Measurements from ENCODE around the gene OSBPL2.

Gene OSBPL2

GRCh38 chr20:62318400-62319345, 80.4 kb downstream of the OSBPL2 start:
- Histone ChIP-seq H3K4me3 (ENCODE audit: low read depth, low read length) (no peak overlapping the region), H3K4me1 (ENCODE audit: control insufficient read depth, insufficient read depth, low read length) (no peaks in the 10 kb centered on the region), H3K9me3 (ENCODE audit: control insufficient read depth, insufficient read depth, low read length) (no peaks in the 10 kb centered on the region), H3K27me3 (ENCODE audit: control insufficient read depth, insufficient read depth, low read length) (no peaks in the 10 kb centered on the region), H3K9ac (ENCODE audit: low read depth, low read length) (no peak overlapping the region), H3K36me3 (ENCODE audit: control insufficient read depth, insufficient read depth, low read length) (peaks cover 81% of the 10 kb centered on the region)

- Histone ChIP-seq H3K36me3 (ENCODE audit: control insufficient read depth, insufficient read depth, low read length) (peaks cover 81% of the 10 kb centered on the region), H3K4me3 (ENCODE audit: low read depth, low read length) (no peak overlapping the region)
Observed at GRCh38 chr20:62319346-62319909, 81.1 kb downstream of the OSBPL2 start.

GRCh38 chr20:62320581-62321354, 82.4 kb downstream of the OSBPL2 start:
- H3K9me3 ChIP-seq (ENCODE audit: control insufficient read depth, insufficient read depth, low read length), result no peaks in the 10 kb centered on the region
- H3K9ac ChIP-seq (ENCODE audit: low read depth, low read length), result no peak overlapping the region
- H3K4me3 ChIP-seq (ENCODE audit: low read depth, low read length), result no peak overlapping the region
- H3K4me1 ChIP-seq (ENCODE audit: control insufficient read depth, insufficient read depth, low read length), result no peaks in the 10 kb centered on the region
- H3K36me3 ChIP-seq (ENCODE audit: control insufficient read depth, insufficient read depth, low read length), result peaks cover 81% of the 10 kb centered on the region
- no peaks in the 10 kb centered on the region for H3K27me3 ChIP-seq (ENCODE audit: control insufficient read depth, insufficient read depth, low read length)

More at GRCh38 chr20:62319346-62319909, 81.1 kb downstream of the OSBPL2 start:
- no peak overlapping the region for H3K9ac ChIP-seq (ENCODE audit: low read depth, low read length)
- no peaks in the 10 kb centered on the region for H3K4me1 ChIP-seq (ENCODE audit: control insufficient read depth, insufficient read depth, low read length)
- no peaks in the 10 kb centered on the region for H3K27me3 ChIP-seq (ENCODE audit: control insufficient read depth, insufficient read depth, low read length)
- H3K9me3 ChIP-seq (ENCODE audit: control insufficient read depth, insufficient read depth, low read length), result no peaks in the 10 kb centered on the region

GRCh38 chr20:62321521-62321948, 83.2 kb downstream of the OSBPL2 start:
- H3K9ac ChIP-seq (ENCODE audit: low read depth, low read length), result no peak overlapping the region
- no peaks in the 10 kb centered on the region for H3K9me3 ChIP-seq (ENCODE audit: control insufficient read depth, insufficient read depth, low read length)
- peaks cover 80% of the 10 kb centered on the region for H3K36me3 ChIP-seq (ENCODE audit: control insufficient read depth, insufficient read depth, low read length)
- H3K4me1 ChIP-seq (ENCODE audit: control insufficient read depth, insufficient read depth, low read length), result no peaks in the 10 kb centered on the region
- H3K4me3 ChIP-seq (ENCODE audit: low read depth, low read length), result no peak overlapping the region
- no peaks in the 10 kb centered on the region for H3K27me3 ChIP-seq (ENCODE audit: control insufficient read depth, insufficient read depth, low read length)

- Histone ChIP-seq H3K27me3 (ENCODE audit: control insufficient read depth, insufficient read depth, low read length) (no peaks in the 10 kb centered on the region), H3K36me3 (ENCODE audit: control insufficient read depth, insufficient read depth, low read length) (peaks cover 80% of the 10 kb centered on the region), H3K9me3 (ENCODE audit: control insufficient read depth, insufficient read depth, low read length) (no peaks in the 10 kb centered on the region), H3K4me3 (ENCODE audit: low read depth, low read length) (no peak overlapping the region), H3K4me1 (ENCODE audit: control insufficient read depth, insufficient read depth, low read length) (no peaks in the 10 kb centered on the region), H3K9ac (ENCODE audit: low read depth, low read length) (no peak overlapping the region)
Observed at GRCh38 chr20:62321975-62322374, 83.7 kb downstream of the OSBPL2 start.

- no peak overlapping the region for H3K4me3 ChIP-seq (ENCODE audit: low read depth, low read length)
- no peaks in the 10 kb centered on the region for H3K4me1 ChIP-seq (ENCODE audit: control insufficient read depth, insufficient read depth, low read length)
- H3K27me3 ChIP-seq (ENCODE audit: control insufficient read depth, insufficient read depth, low read length), result no peaks in the 10 kb centered on the region
- no peaks in the 10 kb centered on the region for H3K9me3 ChIP-seq (ENCODE audit: control insufficient read depth, insufficient read depth, low read length)
- peaks cover 80% of the 10 kb centered on the region for H3K36me3 ChIP-seq (ENCODE audit: control insufficient read depth, insufficient read depth, low read length)
- no peak overlapping the region for H3K9ac ChIP-seq (ENCODE audit: low read depth, low read length)
Observed at GRCh38 chr20:62322492-62323041, 84.2 kb downstream of the OSBPL2 start.

- H3K4me1 ChIP-seq (ENCODE audit: control insufficient read depth, insufficient read depth, low read length), result no peaks in the 10 kb centered on the region
- no peaks in the 10 kb centered on the region for H3K27me3 ChIP-seq (ENCODE audit: control insufficient read depth, insufficient read depth, low read length)
- H3K36me3 ChIP-seq (ENCODE audit: control insufficient read depth, insufficient read depth, low read length), result peaks cover 86% of the 10 kb centered on the region
- H3K4me3 ChIP-seq (ENCODE audit: low read depth, low read length), result no peak overlapping the region
- no peaks in the 10 kb centered on the region for H3K9me3 ChIP-seq (ENCODE audit: control insufficient read depth, insufficient read depth, low read length)
- H3K9ac ChIP-seq (ENCODE audit: low read depth, low read length), result no peak overlapping the region
Observed at GRCh38 chr20:62323146-62323979, 85.0 kb downstream of the OSBPL2 start.

- H3K9ac ChIP-seq (ENCODE audit: low read depth, low read length), result no peak overlapping the region
- no peaks in the 10 kb centered on the region for H3K9me3 ChIP-seq (ENCODE audit: control insufficient read depth, insufficient read depth, low read length)
- no peaks in the 10 kb centered on the region for H3K27me3 ChIP-seq (ENCODE audit: control insufficient read depth, insufficient read depth, low read length)
- H3K4me3 ChIP-seq (ENCODE audit: low read depth, low read length), result no peak overlapping the region
- no peaks in the 10 kb centered on the region for H3K4me1 ChIP-seq (ENCODE audit: control insufficient read depth, insufficient read depth, low read length)
- peaks cover 86% of the 10 kb centered on the region for H3K36me3 ChIP-seq (ENCODE audit: control insufficient read depth, insufficient read depth, low read length)
Observed at GRCh38 chr20:62323980-62324906, 85.9 kb downstream of the OSBPL2 start.

GRCh38 chr20:62325172-62325905, 87.0 kb downstream of the OSBPL2 start:
- no peaks in the 10 kb centered on the region for H3K27me3 ChIP-seq (ENCODE audit: control insufficient read depth, insufficient read depth, low read length)
- H3K9ac ChIP-seq (ENCODE audit: low read depth, low read length), result no peak overlapping the region
- H3K36me3 ChIP-seq (ENCODE audit: control insufficient read depth, insufficient read depth, low read length), result peaks cover 88% of the 10 kb centered on the region

GRCh38 chr20:62326559-62326958, 88.2 kb downstream of the OSBPL2 start:
- no peaks in the 10 kb centered on the region for H3K27me3 ChIP-seq (ENCODE audit: control insufficient read depth, insufficient read depth, low read length)
- no peak overlapping the region for H3K4me3 ChIP-seq (ENCODE audit: low read depth, low read length)
- no peak overlapping the region for H3K9ac ChIP-seq (ENCODE audit: low read depth, low read length)
- H3K9me3 ChIP-seq (ENCODE audit: control insufficient read depth, insufficient read depth, low read length), result no peaks in the 10 kb centered on the region
- H3K36me3 ChIP-seq (ENCODE audit: control insufficient read depth, insufficient read depth, low read length), result peaks cover 93% of the 10 kb centered on the region
- no peaks in the 10 kb centered on the region for H3K4me1 ChIP-seq (ENCODE audit: control insufficient read depth, insufficient read depth, low read length)

More at GRCh38 chr20:62325172-62325905, 87.0 kb downstream of the OSBPL2 start:
- Histone ChIP-seq H3K4me3 (ENCODE audit: low read depth, low read length) (no peak overlapping the region), H3K4me1 (ENCODE audit: control insufficient read depth, insufficient read depth, low read length) (no peaks in the 10 kb centered on the region), H3K9me3 (ENCODE audit: control insufficient read depth, insufficient read depth, low read length) (no peaks in the 10 kb centered on the region)
